A549 (cell line): Measurements from ENCODE around the gene PLAC9.

Source experiments
- CEBPB ChIP-seq, 2 experiments: fragments of >200 bp in 1 of 2; sonication (Bioruptor Twin) in 1 of 2; formaldehyde crosslinking in 1 of 2; IDR thresholded peaks; 2 replicates each; pipeline ENCODE4 v1.6.1; 2012 to 2016
- FOSB ChIP-seq: fragments of 250-450 bp; sonication (Bioruptor Pico); IDR thresholded peaks from 2 replicates; pipeline ENCODE4 v1.5.0; 2020; ENCODE audit warnings: mild to moderate bottlenecking, moderate library complexity
- ZFP36 ChIP-seq: fragments of 450-650 bp; IDR thresholded peaks from 2 replicates; pipeline ENCODE4 v1.6.1; 2014; ENCODE audit warnings: borderline replicate concordance; ENCODE audit not compliant: partially characterized antibody
- ZNF302 ChIP-seq: fragments of 250-450 bp; sonication (Bioruptor Pico); IDR thresholded peaks from 2 replicates; pipeline ENCODE4 v1.9.0; 2021; ENCODE audit warnings: inconsistent platforms, mild to moderate bottlenecking, moderate library complexity

- no peak for TF ChIP-seq ZFP36
- TF ChIP-seq CEBPB (IDR thresholded peaks at IDR 0.05) = no peak
- no peak for TF ChIP-seq FOSB (CRISPR knock-in tag)
- TF ChIP-seq ZNF302 = no peak
Measured at GRCh38 chr10:80154978-80155695, 22.6 kb downstream of the PLAC9 start.
